Activated CD8-positive, alpha-beta memory T cell treated with anti-CD3 and anti-CD28 coated beads for 48 hours (primary cell): ENCODE results near the gene TAS2R13.

ENCODE experiments used
- DNase-seq, 3 experiments: peaks; one replicate each; pipeline ENCODE4 v3.0.0-alpha.2; 2020; ENCODE audit warnings: low read depth in 2 of 3, low spot score in 2 of 3

Gene TAS2R13

GRCh38 chr12:10873378-10873777 lies 36.0 kb downstream of the TAS2R13 start:
- DNase-seq: no peak

DNA sequence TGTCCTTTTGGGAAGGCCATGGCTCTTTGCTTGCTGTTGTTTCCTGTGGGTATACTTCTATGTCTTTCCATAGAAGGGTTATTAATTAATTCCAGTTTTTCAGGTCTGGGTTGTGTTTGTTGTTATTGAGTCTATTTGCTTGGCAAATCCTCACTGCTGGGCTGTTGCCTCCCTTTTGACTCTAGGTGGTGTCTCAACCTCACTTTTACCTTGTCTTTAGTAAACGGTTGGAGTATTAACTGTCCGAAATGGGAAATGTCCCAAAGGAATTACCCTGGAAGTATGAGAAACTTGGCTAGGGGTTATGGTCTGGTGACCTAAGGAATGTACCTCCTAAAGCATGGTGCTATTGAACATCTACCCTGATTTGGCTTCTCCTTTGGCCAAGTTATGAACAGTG lies 42.0 kb downstream of the TAS2R13 start:
- DNase-seq: no peak

DNA sequence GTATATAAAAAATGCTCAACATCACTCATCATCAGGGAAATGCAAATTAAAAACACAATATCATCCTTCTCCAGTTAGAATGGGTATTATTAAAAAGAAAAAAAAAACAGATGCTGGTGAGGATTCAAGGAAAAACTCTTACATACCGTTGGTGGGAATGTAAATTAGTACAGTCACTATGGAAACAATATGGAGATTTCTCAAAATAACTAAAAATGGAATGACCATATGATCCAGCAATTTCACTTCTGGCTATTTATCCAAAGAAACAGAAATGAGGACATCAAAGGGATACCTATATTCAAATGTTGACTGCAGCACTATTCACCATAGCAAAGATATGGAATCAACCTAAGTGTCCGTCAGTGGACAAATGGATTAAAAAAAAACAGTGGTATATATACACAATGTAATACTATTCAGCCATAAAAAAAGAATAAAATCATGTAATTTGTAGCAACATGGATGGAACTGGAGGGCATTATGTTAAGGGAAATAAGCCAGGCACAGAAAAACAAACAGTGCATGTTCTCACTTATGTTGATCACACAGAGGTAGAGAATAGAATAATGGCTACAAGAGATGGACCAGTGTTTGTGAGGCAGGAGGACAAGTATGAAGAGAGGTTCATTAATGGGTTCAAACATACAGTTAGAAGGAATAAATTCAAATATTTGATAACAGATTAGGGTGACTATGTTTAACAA lies 45.7 kb downstream of the TAS2R13 start:
- no peak for DNase-seq

- no peak for DNase-seq
Observed at GRCh38 chr12:10861366-10861765, 48.0 kb downstream of the TAS2R13 start.
